GM06990 (cell line): ENCODE data around the gene ATP13A4.

Experiments used
- DNase-seq: peaks from one replicate; pipeline ENCODE4 v3.0.0-alpha.2; 2011; ENCODE audit not compliant: insufficient read length; ENCODE audit errors: extremely low read depth
- H3K27me3 ChIP-seq: replicated peaks from 2 replicates; pipeline ENCODE4 v1.6.0; 2011; ENCODE audit warnings: low read length; ENCODE audit not compliant: control insufficient read depth, insufficient read depth
- H3K36me3 ChIP-seq: 2 replicates; pipeline ENCODE4 v1.5.1; 2011; ENCODE audit warnings: low read length; ENCODE audit not compliant: control insufficient read depth, insufficient read depth
- H3K4me3 ChIP-seq: replicated peaks from 2 replicates; pipeline ENCODE4 v1.5.1; 2011; ENCODE audit warnings: low read depth, mild to moderate bottlenecking, control low read depth, low read length
- TF ChIP-seq, protein P1 (sequence below): IDR thresholded peaks from 2 replicates; pipeline ENCODE4 v1.5.1; 2011; ENCODE audit warnings: low read length, control low read depth, mild to moderate bottlenecking, inconsistent platforms; ENCODE audit not compliant: insufficient read depth, poor library complexity, severe bottlenecking

The ATP13A4 gene

DNA sequence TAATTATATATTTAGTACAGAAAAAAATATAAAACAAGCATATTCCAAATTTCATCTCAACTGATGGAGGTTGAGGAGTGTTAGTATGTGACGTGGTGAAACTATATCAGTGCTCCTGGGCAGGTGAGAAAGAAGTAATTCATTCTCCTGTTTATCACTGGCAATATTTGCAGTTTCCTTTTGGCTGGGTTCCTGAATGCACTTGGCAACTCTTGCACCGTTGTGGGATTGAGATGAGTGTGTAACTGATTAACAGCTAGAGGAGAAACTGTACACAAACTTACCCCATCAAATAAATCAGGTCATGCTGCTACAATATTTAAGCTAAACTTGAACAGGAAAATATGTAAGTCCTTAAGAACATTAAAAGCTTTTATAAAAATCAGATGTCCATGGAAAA lies 2.1 kb upstream of the ATP13A4 start:
- no peak for DNase-seq
- H3K4me3 ChIP-seq = no peak overlapping the region
- H3K36me3 ChIP-seq = no peaks in the 10 kb centered on the region
- TF ChIP-seq, protein P1, sequence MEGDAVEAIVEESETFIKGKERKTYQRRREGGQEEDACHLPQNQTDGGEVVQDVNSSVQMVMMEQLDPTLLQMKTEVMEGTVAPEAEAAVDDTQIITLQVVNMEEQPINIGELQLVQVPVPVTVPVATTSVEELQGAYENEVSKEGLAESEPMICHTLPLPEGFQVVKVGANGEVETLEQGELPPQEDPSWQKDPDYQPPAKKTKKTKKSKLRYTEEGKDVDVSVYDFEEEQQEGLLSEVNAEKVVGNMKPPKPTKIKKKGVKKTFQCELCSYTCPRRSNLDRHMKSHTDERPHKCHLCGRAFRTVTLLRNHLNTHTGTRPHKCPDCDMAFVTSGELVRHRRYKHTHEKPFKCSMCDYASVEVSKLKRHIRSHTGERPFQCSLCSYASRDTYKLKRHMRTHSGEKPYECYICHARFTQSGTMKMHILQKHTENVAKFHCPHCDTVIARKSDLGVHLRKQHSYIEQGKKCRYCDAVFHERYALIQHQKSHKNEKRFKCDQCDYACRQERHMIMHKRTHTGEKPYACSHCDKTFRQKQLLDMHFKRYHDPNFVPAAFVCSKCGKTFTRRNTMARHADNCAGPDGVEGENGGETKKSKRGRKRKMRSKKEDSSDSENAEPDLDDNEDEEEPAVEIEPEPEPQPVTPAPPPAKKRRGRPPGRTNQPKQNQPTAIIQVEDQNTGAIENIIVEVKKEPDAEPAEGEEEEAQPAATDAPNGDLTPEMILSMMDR = no peak
- no peaks in the 10 kb centered on the region for H3K27me3 ChIP-seq

GRCh38 chr3:193553586-193553985 lies 1.1 kb downstream of the ATP13A4 start:
- Histone ChIP-seq H3K27me3 (no peaks in the 10 kb centered on the region), H3K36me3 (no peaks in the 10 kb centered on the region), H3K4me3 (no peak overlapping the region)
- TF ChIP-seq, protein P1 = no peak
- DNase-seq = no peak

DNA sequence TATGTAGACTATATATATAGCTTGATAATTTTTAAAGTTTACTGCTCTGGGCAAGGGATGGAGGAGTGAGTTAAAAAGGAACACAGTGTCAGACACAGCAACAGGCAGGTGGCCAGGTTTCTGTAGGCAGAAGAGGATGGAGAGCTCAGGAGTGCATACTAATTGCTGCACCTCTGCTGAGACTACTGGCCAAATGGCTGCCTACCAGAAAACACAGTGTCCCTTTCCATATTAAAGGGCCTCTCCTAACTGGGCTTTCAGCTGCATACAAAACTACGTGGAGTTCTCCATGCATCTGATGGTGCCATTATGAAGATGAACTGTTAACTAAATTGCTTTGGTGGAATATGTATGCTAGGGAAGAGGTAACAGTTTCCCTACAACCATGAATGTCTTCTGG lies 1.8 kb downstream of the ATP13A4 start:
- Histone ChIP-seq H3K27me3 (no peaks in the 10 kb centered on the region), H3K4me3 (no peak overlapping the region), H3K36me3 (no peaks in the 10 kb centered on the region)
- TF ChIP-seq, protein P1 = no peak
- no peak for DNase-seq

- TF ChIP-seq, protein P1 = no peak
- DNase-seq = no peak
- no peaks in the 10 kb centered on the region for H3K36me3 ChIP-seq
- no peak overlapping the region for H3K4me3 ChIP-seq
- no peaks in the 10 kb centered on the region for H3K27me3 ChIP-seq
Observed at GRCh38 chr3:193548406-193548805, 6.3 kb downstream of the ATP13A4 start.

DNA sequence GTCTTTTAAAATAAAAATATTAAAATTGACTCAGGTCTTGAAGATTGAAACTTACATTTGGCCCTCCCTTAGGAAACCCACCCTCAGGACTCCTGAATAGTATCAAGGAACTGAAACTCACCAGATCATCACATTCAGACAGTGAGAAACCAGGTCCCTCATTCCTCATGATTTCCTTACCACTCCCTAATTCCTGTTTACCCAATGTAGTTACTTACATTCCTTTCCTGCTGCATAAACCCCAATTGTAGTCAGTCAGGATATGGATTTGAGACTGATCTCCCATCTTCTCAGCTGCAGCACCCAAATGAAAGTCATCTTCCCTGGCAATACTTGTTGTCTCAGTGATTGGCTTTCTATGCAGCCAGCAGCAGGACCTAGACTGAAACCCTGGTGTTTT lies 8.6 kb downstream of the ATP13A4 start:
- no peak for DNase-seq
- H3K36me3 ChIP-seq = no peaks in the 10 kb centered on the region
- no peak overlapping the region for H3K4me3 ChIP-seq
- TF ChIP-seq, protein P1 = no peak
- no peaks in the 10 kb centered on the region for H3K27me3 ChIP-seq

- TF ChIP-seq, protein P1 = no peak
- Histone ChIP-seq H3K4me3 (no peak overlapping the region), H3K36me3 (no peaks in the 10 kb centered on the region), H3K27me3 (no peaks in the 10 kb centered on the region)
- no peak for DNase-seq
Observed at GRCh38 chr3:193545304-193545703, 9.4 kb downstream of the ATP13A4 start.
